HT-29 (cell line): Measurements from ENCODE around the gene POU3F1. TPM values are rescaled to one million over a fixed set of nuclear protein-coding genes. Genes with fewer than 3 reads are reported as not detected.

ENCODE experiments used
- DNase-seq: peaks from one replicate; pipeline ENCODE4 v3.0.0-alpha.2; 2015; ENCODE audit warnings: low spot score
- total RNA-seq: library from RNA; depleted of rRNA; stranded (reverse); fragments of >200 nt; shearing (Covaris generic); gene quantifications from 2 replicates; pipeline ENCODE4 v1.2.3, GENCODE V29; 2014

Gene POU3F1
- total RNA-seq, 1 experiment from 2014 or later: 0.94 TPM

DNA sequence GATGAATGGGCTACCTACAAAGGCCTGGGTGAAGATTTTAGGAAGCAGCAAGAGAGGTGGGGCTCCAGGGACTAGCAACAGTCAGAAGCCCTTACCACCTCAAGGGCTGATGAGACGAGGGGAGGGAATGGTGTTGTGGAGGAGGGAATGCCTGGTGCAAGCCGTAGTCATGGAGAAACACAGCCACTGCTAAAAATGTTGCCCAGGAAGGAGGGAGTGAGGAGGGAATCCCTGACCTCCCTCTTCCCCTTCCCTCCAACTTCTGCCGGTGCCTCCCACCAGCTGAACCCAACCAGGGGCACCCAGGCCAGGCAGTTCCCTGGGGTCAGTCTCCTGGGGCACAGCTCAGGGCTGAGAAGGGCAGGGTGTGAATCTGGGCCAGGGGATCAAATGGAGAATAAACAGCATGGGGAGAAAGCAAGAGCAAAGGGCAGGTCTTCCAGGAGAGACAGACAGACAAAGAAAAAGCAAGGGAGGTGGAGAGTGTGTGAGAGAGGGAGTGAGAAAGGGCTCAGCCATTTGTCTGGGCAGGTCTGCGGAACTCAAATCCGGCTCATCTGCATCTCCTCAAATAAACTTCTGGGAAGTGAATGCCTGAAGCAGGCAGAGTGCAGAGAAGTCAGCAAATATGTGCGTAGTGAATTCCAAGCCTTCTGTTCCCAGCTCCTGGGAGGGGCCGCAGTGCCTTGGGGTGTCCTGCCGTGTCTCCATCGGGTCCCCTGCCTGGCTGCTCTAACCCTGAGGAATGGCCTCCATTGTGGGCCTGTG lies 27.1 kb upstream of the POU3F1 start:
- DNase-seq: no peak

DNA sequence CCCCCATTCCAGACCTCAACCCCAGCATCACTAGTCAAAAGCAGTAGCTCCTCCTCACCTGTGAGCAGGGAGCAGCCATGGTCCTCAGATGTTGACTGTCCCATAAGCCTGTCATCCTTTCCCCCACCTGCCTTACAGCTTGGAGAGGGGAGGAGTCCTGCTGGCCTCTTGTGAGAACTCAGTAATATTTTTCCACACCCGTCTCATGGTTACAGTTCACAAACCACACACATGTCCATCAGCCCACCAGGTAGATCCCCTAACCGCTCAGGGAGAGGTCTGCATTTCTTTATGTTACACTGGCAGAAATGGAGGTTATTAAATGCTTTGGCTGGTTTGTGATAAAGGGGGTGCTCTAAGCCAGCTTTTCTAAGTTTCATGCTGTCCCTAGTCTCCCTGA lies 26.3 kb upstream of the POU3F1 start:
- DNase-seq: no peak

DNA sequence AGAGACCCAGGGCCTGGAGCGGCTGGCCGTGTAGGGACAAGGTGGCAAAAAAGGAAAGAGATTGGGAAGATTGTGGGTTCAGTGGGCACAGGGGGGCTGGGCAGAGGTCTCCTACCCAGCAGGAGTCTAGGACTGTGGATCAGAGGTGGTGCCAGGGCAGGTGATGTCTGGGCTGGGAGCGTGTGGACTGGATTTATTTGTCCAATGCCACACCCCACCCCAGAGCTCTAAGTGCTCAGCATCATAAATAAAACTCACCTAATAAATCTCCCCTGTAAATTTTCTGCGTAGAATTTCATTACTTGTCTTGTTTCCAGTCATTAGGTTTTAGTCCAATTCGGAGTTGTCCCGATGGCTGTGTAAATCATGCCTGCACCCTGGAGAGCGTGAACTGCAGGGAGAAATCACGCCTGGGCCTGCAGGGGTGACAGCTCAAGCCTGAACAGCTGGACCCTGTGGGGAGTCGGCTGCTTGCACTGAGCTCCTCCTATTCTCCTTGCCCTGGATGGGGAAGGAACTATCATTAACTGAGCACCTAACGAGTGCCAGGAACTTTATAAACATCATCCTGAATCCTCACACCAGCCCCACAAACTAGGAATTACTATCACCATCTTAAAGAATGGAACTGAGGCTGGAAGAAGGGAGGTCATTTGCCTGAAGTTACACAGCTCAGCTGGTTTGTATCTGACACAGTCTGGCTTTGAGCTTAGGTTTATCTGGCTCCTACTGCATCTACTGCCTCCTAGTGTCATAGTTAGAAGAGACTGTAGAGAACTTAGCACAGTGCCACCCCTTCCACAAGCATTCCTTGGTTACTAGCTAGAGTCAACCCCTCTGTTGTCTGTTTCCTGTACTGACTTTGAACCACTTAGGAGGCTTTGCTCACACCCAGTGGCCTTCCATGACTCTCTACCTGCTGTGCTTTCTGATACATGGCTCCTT lies 25.0 kb upstream of the POU3F1 start:
- peak; percentile 57 for DNase-seq

DNA sequence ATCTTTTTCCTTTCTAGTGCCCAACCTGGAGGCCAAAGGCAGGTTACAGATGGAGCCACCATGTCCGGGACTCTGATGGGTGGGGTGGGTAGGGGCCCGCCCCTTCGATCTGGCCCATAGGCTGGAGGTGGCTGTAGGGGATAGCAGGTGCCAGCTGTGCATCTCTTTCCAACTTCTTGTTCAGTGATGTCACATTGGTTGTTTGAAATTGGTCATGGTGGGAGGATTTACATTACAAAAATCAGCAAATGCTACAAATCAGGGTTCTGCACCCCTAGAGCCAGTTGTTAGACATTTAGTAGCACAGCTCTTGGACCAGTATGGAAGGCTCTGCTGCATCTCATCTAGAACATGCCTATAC lies 22.4 kb upstream of the POU3F1 start:
- DNase-seq: no peak

DNA sequence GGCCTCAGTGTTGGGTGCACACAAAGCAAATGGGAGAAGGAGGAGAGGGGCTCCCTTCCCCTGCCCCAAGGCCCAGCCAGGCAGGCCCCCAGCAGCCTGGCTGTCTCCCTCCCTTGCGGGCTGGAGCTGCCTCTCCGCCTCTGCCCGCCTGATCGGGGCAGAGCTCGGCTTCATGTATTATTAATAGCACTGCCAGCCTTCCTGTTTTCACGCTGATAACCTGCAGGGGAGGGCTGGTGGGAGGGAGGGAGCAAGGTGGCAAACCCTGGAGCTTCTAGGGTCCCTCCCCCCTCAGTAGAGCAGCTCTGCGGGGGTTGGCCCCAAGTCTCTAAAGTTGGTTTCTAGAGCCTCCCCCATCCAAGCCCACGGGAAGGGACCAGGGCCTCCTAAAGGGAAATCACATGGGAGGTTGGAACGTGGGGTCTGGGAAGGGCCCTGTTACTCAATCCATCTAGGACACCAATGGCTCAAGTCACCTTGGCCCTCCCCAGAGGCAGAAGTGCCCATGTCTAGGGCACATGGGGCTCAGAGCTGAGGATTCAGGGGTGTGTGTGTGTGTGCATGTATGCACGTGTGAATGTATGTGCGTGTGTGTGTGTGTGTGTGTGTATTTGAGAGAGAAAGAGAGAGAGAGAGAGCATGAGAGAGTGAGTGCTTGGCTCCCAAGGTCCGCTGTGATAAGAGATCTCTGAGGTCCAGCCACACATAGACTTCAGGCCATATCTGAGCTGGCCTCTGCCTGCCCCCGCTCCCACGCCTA lies 21.8 kb upstream of the POU3F1 start:
- no peak for DNase-seq

DNA sequence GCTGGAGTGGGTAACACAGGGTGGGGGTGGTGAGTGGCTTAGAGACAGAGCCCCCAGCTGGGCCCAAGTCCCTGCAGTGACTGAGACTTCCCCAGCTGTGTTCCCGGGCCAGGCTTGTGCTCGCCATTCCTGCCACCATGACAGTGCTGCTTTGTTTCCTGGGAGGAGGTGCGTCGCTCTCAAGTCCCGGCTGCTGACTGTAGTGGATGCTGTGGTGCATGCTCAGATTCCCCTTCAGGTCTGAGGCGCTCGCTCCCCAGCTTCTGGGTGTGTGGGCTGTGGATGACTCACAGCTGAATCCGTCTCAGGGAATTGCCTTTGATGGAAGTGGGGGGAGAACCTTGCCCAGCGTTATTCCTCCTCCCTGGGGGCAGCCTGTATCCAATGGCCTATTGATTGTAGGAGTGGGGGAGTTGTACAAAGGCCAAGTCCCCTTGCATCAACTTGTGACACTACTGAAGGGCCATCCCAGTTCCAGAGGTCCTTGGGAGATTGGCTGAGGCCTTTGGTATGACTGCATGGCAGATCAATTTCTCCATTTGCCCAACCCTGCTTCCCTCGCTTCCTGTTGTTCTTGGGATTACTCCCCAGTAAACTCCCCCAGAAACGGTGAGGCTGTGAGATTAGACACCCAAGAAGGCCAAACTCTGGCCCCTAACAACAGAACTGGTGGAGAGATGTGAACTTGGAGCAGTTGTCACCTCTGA lies 17.8 kb upstream of the POU3F1 start:
- peak; percentile 25 for DNase-seq

DNA sequence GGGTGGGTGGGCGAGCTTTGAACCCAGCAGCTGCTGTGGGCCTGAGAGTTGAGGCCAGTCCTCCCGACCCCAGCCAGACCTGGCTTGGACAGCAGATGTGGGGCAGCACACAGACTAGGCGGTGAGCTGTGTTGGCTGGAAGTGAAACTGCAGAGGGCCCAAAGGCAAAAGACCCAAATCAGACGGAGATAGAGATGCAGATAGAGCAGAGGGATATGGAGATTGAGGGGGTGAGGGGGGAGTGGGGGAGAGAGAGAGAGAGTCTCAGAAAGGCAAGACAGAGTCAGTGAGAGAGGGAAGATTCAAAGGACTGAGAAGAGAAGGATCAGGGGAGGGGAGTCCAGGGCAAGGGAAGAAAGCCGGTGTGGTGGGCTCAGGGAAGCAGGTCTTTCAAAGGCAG lies 17.0 kb upstream of the POU3F1 start:
- DNase-seq: no peak

DNA sequence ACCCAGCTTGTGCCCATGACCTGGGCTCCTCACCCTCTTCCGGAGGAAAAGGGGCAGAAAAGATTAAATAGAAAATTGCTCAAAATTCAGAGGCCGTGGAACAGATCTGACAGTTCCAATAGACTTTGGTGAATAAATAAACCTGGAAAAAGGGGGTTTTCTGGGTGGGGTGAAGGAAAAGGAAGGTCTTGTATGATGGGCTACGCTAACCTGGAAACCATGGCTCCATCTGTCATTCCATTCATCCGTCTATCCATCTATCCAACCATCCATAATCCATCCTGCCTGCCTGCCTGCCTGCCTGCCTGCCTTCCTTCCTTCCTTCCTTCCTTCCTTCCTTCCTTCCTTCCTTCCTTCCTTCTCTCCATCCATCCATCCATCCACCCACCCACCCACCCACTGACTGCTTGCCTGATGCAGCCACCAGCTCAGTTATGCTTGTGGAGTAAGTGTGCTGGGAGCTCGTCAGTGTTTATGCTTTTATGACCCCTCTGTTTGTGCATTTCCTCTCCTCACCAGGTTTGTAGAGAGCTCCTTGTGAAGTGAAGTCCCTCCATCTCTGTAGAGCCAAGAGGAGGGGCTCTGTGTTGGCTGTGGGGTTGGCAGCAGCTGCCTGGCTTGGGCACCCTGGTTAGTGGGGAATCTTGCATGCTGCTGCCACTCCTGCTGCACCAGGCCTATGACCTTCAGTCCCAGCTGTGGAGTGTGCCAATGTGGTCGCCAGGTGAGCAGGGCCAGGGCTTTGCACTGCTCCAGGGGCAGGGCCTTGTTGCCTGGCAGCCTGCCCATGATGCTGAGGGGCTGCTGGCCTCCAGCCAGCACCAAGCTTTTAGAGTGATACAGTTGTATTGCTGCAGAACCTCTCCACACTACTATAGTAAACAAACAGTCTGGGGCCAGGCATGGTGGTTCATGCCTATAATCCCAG lies 16.0 kb upstream of the POU3F1 start:
- no peak for DNase-seq

DNA sequence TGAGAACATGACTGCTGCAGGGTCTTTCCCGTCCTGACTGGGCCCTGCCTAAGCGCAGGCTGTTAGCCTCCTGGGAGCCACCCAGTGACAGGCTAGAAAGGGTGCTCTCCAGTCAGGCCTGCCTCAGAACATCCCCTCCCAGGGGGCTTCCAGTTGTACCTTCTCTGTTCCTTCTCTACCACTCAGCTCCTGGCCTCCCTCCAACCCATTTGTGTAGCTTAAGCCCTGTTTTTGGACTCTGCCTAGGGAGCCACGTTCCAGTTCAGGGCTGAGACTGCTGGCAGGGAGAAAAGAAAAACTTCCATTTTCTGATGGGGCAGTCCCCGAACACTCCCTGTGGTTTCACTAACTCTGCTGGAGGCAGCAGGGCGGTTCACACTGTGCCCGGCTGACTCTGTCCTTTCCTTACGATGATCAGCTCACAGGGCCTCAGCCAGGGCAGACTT lies 15.3 kb upstream of the POU3F1 start:
- no peak for DNase-seq

DNA sequence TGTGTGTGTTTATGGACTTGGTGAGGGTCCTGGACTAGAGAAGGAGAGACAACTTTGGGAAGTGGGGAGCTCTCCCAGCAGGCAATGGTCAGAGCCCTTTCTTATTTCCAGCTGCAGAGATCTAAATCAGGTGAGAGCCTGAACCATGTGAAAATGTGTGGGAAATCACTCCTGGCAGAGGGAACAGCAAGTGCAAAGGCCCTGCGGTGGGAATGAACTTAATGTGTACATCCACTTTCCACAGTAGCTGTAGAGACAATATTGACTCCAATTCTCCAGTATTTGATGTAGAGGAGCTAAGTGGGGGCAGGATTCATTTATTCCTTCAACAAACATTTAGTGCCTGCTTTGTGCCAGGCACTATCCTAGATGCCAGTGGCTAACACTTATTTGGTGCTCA lies 14.7 kb upstream of the POU3F1 start:
- no peak for DNase-seq

DNA sequence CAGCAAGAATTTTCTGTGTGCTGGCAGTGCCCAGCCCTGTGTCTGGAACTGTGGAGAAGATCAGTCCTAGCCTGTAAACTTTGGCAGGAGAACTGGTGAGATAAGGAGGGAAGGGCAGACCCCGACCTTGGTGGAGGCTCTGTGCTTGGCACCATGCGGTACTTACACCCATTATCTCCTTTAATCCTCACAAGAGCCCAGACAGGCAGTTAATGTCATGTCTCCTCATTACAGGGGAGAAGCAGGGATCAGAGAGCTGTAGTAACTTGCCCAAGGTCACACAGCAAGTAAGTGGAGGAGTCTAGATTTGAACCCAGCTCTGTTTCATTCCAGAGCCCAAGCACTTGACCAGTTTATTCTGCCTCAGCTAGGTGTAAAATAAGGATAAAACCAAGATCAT lies 13.9 kb upstream of the POU3F1 start:
- DNase-seq: no peak

DNA sequence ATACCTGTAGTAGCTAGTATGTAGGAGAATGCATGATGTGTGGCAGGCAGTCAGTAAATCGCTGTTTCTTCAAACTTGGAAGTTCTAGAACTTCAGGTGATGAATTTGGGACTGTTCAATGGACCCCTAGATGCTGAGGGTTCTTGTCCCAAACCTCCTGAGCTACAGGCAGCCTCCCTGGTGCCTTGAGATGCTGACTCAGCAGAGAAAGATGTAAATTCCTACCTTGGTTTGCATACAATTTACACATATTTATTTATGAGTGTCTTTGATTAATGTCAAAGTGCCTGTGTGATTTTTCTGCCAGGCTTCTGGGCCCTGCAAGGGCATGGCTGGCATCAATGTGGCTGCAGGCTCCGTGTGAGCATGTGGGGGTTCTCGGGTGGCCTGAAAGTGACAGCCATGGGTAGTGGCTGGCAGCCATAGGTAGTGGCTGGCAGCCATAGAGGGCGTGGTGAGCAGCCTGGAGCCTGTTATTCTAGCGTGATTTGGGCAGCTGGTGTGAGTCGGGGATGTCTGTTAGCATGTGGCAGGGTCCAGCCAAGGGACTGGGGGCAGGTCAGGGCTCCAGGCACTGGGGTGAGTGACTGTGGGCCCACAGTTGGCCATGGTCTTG lies 13.2 kb upstream of the POU3F1 start:
- no peak for DNase-seq

DNA sequence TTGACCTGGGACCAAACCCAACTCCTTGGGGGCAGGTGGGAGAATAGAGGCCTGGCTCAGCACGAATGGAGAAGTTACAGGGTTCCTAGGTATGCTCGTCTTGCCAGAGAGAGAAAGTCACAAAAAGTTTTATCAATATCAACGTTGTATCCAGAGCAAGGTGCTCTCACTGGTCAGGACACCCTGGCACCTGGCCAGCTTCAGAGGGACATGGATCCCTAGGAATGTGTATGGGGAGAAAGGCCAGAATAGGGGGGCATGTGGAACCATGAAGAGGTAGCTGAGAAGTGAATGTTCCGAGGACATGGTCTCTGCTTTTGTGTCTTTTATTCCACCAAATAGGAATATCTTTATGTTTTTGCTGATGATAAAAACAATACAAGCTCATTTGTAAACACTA lies 9.4 kb upstream of the POU3F1 start:
- no peak for DNase-seq

DNA sequence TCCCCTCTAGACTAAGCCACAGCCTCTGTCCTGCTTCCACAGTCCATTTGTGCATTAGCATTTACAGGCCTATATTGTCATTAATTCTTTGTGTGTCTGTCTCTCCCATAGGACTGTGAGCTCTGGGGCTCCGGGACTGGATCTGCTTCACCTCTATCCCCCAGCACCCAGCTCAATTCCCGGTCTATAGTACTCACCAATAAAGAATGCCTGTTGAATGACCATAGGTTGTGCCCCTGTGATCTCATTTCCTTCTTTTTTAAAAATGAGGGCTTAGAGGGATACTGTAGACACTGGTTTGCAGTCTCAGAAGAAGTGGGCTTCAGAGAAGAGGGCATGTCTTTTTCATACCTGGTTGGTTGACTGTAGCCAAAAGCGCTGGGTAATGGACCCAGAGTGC lies 8.8 kb upstream of the POU3F1 start:
- no peak for DNase-seq

DNA sequence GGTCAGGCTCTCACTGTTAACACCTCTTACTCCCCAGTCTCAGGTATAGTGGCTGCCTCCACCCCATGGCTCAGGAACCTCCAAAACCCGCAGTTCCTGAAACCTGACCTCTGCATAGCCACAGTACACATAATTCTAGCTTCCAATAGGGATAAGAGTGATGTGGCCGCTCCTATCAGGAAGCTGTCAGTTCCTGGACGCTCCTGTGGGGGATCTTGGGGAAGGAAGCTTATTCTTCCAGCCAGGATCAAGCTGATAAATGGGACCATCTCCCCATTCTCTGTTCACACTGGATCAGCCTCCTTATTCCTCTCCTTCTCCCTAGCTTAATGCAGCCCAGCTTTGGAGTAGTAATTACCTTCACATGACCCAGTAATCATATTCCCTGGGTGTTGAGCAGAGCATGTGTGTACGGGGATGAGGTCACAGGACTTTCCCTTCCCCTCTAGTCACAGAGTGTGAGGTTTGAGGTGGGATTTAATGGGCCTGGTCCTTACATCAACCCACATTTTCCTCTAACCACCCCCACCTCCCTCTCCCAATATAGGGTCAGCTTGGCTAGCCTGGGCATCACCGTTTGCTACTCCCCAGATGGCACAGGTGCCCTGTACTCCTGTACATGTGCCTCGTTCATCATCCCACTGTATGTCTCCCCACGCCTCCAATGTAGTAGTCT lies 7.0 kb upstream of the POU3F1 start:
- no peak for DNase-seq

DNA sequence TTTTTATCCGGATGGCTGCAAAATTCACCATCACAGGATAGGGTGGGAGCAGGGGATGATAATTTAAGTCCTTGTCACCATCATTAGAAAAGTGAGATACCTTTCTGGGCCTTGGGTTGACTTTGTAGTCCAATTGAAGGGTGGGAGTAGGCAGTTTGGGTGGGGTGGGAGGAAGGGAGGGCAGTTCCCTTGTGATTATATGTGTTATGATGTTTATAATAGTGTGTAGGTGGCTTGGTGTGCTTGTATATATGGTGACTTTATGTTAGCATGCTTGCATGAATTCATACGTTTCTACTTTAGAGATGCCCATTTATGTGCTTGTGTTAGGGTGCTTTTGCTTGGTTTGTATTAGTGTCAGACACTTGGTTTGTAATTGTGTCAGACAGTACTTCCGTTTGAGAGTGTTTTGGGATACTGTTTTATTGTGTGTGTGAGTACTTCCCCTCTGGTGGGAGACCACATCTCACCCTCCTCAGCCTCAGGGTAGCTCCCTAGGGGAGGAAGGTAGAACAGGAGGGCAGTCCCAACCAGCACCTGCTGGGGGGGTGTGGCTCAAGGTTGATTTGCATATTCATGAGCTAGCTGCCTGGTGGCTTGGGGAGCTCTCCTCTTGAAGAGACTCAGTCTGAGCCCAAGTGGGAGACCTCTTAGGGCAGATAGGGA lies 6.3 kb upstream of the POU3F1 start:
- DNase-seq: peak; percentile 9

DNA sequence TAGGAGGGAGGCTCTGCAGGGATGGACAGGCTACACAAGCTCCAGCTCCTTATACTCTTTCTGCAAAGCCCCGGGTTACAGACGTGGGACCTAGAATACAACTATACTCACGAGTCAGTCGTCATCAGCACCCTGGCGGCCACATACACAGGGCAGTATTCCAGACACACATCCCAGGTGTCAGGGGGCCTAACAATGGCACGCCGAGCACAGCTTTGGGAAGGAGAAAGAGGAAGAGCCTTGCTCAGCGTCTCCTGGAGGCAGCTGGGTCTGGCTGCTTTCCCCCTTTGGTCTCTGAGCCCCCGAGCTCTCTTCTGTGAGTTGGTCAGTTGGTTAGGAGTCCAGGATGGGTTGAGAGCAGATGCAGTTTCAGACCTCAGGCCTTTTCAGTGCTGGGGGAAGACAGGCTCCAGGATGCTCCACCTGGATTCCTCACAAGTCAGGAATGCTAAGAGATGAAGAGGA lies 4.5 kb upstream of the POU3F1 start:
- DNase-seq: no peak

DNA sequence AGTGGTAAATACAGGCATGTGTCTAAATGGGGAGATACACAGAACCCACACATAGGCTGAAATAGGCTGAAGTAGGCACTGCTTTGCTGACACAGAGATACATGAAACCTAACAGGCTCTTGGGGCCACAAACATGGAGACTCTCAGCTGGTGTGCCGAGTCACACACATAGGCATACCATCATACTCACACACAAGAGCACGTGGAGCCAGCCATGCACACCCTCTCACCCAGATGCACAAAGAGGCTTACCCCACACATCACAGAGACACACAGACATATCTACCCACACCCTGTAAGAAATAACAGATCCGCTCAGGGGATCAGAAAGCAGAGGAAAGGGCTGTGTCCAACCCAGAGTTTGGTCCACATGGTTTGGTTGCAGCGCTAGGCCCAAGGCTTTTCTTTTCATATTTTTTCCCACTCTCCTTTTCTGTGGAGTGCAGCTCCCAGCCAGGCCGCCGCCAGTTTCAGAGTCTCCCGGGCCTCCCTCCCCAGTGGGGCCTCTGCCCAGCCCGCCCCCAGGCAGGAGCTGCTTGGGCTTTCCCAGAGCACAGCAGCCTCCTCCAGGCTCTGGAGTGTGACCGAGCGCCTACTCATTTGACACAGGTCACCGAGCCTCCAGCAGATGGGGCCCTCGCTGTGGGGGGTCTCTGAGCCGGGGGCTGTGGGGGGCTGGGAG lies 3.9 kb upstream of the POU3F1 start:
- no peak for DNase-seq
